ENCODE results near the gene SEMA4D.

DNA sequence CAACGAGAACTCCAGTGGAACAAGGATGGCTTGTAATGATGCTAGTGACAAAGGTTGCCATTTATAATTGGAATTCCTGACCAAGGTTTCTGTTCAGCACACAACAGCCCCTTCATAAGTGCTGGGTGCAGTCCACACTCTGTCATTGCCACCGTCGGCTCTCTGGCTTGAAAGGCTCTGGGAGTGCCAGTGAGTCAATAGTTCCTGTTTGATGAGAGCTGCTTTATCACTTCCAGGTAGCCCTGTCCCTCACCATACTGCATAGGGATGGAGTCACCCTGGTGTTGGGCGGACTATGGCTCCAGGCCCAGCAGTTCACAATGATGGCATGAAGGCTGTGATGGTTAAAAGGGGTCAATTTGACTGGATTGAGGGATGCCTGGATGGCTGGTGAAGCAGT, 34.6 kb upstream of the SEMA4D start:
- TF ChIP-seq POLR2A (IDR thresholded peaks at IDR 0.05), result no peak
- TF ChIP-seq, protein P1, sequence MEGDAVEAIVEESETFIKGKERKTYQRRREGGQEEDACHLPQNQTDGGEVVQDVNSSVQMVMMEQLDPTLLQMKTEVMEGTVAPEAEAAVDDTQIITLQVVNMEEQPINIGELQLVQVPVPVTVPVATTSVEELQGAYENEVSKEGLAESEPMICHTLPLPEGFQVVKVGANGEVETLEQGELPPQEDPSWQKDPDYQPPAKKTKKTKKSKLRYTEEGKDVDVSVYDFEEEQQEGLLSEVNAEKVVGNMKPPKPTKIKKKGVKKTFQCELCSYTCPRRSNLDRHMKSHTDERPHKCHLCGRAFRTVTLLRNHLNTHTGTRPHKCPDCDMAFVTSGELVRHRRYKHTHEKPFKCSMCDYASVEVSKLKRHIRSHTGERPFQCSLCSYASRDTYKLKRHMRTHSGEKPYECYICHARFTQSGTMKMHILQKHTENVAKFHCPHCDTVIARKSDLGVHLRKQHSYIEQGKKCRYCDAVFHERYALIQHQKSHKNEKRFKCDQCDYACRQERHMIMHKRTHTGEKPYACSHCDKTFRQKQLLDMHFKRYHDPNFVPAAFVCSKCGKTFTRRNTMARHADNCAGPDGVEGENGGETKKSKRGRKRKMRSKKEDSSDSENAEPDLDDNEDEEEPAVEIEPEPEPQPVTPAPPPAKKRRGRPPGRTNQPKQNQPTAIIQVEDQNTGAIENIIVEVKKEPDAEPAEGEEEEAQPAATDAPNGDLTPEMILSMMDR (IDR thresholded peaks at IDR 0.05 in 4 of 5, conservative IDR thresholded peaks at IDR 0.05 in 1 of 5), result no peak

Data from gastrocnemius medialis (tissue), 4 donors.